ENCODE data around the gene MACROD1. TPM values are rescaled to one million over a fixed set of nuclear protein-coding genes. Genes with fewer than 3 reads are reported as not detected.

The MACROD1 gene
- polyA plus RNA-seq, 1 experiment: 8.1 TPM

DNA sequence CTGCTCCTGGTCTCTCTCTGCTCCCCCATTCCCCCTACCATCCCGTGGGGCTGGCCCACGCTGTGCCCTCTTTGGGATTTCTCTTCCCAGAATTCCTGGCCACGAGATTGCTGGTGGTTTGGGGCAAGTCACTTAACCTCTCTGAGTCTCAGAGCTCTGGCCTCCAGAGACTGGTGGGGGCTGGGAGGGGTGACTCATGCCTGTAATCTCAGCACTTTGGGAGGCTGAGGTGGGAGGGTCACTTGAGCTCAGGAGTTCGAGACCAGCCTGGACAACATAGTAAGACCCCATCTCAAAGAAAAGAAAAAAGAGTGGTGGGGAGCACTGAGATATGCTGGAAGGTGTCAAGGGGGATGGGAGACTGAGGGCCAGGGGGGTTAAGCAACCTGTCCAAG, 161.3 kb downstream of the MACROD1 start:
- H3K4me3 ChIP-seq (ENCODE audit: low read depth, low read length): no peak overlapping the region
- POLR2A ChIA-PET: no interaction called here
- CTCF ChIA-PET: interaction anchor here (1.3 to 1.8 kb wide), 2 partner anchors 143 to 145 kb away, joined by 5 to 6 read pairs; no protein-coding TSS in a partner anchor
- no peaks in the 10 kb centered on the region for H3K27me3 ChIP-seq (ENCODE audit: control insufficient read depth, insufficient read depth, low read length)
- no peak for DNase-seq (ENCODE audit: low read depth, low spot score)
- TF ChIP-seq, protein P1, sequence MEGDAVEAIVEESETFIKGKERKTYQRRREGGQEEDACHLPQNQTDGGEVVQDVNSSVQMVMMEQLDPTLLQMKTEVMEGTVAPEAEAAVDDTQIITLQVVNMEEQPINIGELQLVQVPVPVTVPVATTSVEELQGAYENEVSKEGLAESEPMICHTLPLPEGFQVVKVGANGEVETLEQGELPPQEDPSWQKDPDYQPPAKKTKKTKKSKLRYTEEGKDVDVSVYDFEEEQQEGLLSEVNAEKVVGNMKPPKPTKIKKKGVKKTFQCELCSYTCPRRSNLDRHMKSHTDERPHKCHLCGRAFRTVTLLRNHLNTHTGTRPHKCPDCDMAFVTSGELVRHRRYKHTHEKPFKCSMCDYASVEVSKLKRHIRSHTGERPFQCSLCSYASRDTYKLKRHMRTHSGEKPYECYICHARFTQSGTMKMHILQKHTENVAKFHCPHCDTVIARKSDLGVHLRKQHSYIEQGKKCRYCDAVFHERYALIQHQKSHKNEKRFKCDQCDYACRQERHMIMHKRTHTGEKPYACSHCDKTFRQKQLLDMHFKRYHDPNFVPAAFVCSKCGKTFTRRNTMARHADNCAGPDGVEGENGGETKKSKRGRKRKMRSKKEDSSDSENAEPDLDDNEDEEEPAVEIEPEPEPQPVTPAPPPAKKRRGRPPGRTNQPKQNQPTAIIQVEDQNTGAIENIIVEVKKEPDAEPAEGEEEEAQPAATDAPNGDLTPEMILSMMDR (IDR thresholded peaks at IDR 0.05; ENCODE audit: low read depth, low read length): no peak
- peaks cover 5% of the 10 kb centered on the region; the same call in 1 of the 2 replicates for H3K9me3 ChIP-seq (ENCODE audit: control insufficient read depth, insufficient read depth, low read length)
- H3K27ac ChIP-seq (ENCODE audit: low read depth, low read length): no peak overlapping the region

DNA sequence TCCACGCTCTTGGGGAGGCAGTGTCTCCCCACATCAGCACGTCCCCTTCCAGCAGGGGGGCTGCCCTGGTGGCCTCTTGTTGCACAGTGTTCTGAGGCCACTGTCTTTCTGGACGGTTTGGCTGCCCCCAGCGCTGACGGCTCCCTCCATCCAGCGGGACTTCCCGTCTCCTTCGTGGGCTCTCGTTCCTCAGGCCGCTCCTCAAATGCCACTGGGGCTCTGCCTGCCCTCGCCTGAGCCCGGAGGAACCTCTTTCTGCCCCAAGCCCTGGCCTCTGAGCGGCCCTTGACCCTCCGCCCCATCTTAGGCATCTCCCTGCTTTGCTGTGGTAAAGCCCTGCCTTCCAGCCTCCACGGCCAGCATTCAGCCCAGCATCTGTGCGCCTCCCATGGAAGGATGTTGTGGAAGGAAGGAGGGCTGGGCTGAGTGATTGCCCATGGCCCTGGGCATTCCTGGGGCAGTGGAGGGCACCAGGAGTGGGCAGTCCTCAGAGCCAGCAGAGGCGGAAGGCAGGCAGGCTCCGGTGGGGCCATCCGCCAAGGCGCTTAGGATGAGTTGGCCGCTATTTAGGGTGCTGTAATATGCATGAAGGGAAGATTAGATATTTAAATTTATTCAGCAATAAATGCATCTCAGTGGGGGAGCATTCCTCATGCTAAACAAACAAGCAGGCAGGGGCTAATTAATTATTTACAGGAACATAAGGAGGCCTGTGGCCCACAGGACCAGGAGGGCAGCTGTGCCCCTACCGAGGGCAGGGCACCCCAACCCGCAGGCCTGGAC, 161.9 kb downstream of the MACROD1 start:
- ChIA-PET CTCF (interaction anchor here (1.3 kb wide), 1 partner anchor 144 kb away, joined by 6 read pairs; no protein-coding TSS in a partner anchor), POLR2A (no interaction called here)
- Histone ChIP-seq H3K27me3 (ENCODE audit: control insufficient read depth, insufficient read depth, low read length) (no peaks in the 10 kb centered on the region), H3K27ac (ENCODE audit: low read depth, low read length) (no peak overlapping the region), H3K9me3 (ENCODE audit: control insufficient read depth, insufficient read depth, low read length) (no peaks in the 10 kb centered on the region; the same call in 1 of the 2 replicates), H3K4me3 (ENCODE audit: low read depth, low read length) (no peak overlapping the region)
- no peak for DNase-seq (ENCODE audit: low read depth, low spot score)
- TF ChIP-seq, protein P1 (IDR thresholded peaks at IDR 0.05; ENCODE audit: low read depth, low read length): no peak

DNA sequence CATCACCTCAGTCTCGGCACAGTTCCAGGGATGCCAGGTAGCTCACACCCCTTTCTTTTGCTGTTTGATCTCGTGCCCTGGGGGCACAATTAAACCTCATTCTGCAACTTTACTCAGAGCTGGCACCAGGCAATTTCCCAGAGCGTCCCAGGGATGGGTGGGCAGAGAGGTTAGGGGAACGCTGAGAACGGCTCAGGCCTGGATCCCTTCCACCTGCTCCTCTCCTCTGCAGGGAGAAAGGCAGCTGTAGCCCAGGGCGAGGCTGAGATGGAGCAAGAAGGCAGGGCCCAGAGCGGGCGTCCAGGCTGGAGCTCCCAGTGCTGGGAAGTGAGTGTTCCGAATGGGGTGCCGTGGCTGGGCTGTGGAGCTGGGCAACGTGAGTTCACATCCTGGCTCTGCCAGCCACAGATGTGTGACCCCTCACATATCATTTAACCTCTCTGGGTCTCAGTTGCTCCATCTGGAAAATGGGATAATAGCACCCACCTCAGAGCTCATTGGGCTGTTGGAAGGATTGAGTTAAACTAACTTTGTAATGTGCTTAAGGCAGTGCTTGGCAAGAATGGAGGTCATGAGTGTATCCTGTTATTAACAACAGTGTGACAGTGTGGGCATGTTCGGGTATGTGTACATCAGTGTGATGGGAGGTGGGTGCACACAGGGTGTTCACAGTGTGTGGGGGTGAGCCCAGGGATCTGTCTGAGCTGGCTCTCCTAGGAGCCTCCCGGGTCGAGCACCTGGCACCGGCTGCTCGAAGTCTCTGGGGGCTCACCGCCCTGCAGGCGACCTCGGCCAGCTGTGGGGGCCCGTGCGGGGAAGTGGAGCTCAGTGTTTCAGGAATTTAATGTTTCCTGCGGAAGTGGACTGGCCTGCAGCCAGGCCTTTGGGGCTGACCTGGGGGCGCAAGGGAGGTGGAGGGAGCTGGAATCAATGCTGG, 164.2 kb downstream of the MACROD1 start:
- Histone ChIP-seq H3K9me3 (ENCODE audit: control insufficient read depth, insufficient read depth, low read length) (no peaks in the 10 kb centered on the region; the same call in 1 of the 2 replicates), H3K27me3 (ENCODE audit: control insufficient read depth, insufficient read depth, low read length) (no peaks in the 10 kb centered on the region), H3K4me3 (ENCODE audit: low read depth, low read length) (no peak overlapping the region), H3K27ac (ENCODE audit: low read depth, low read length) (no peak overlapping the region)
- DNase-seq (ENCODE audit: low read depth, low spot score): no peak
- ChIA-PET CTCF (interaction anchor here (0.6 to 4.5 kb wide), 8 partner anchors 11 to 302 kb away, joined by 3 to 154 read pairs (median 4); no protein-coding TSS in a partner anchor), POLR2A (no interaction called here)
- TF ChIP-seq, protein P1 (IDR thresholded peaks at IDR 0.05; ENCODE audit: low read depth, low read length): no peak

DNA sequence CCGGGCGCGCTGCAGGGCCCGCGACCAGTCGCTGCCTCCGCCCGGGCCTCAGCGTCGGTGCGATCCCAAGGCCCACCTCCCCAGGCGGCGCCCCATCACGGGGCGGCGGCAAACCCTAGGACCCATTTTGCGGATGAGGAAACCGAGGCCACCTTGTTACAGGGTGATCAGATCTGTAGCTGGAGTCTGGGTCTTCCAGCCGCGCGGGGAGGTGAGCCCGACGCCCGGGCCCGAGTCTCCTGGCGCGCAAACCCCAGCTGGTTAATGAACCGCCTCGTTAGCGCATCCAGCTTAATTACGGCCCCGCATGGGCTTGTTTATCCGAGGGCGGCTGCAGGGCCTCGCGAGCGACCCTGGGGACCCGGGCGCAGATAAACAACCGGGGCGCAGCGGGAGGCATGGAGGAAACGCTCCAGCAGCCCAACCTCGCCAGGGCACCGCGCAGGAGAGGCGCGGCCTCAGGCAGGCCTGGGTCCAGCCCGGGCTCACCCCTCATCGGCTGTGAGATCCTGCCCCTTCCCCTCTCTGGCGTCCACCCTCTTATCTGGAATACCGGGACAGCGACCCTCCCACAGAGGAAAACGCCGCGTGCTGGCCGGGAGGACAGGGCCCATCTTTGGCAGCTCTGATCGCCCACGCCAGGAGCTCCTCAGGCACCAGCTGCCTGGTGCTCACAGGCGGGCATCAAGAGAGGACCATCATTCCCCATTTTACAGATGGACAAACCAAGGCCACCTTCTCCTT, 165.0 kb downstream of the MACROD1 start:
- CTCF ChIA-PET: interaction anchor here (0.8 to 4.5 kb wide), 17 partner anchors 10 to 303 kb away, joined by 3 to 154 read pairs (median 4); partner anchors contain the start of genes MACROD1 and OTUB1
- Histone ChIP-seq H3K4me3 (ENCODE audit: low read depth, low read length) (peak overlapping the region; percentile 32; the same call in 1 of the 2 replicates), H3K9me3 (ENCODE audit: control insufficient read depth, insufficient read depth, low read length) (no peaks in the 10 kb centered on the region; the same call in 1 of the 2 replicates), H3K27ac (ENCODE audit: low read depth, low read length) (no peak overlapping the region), H3K27me3 (ENCODE audit: control insufficient read depth, insufficient read depth, low read length) (no peaks in the 10 kb centered on the region)
- DNase-seq (ENCODE audit: low read depth, low spot score): no peak
- POLR2A ChIA-PET: interaction anchor here (0.7 to 1.7 kb wide), 4 partner anchors 15 to 148 kb away, joined by 3 to 4 read pairs (median 4); no protein-coding TSS in a partner anchor
- TF ChIP-seq, protein P1 (IDR thresholded peaks at IDR 0.05; ENCODE audit: low read depth, low read length): no peak

Data from AG04450 (cell line).